CD4-positive, alpha-beta T cell treated with Interleukin-2 at 100 ng/mL for 4 hours (primary cell): ENCODE data around the gene RWDD1.
"Not testable (repeated sequence)": the region's sequence is repeated elsewhere in the genome, so short reads cannot be mapped to it uniquely, and the experiment has no call there.

Experiments used
- DNase-seq: peaks from one replicate; pipeline ENCODE4 v3.0.0-alpha.2; 2020; ENCODE audit warnings: low spot score

Gene RWDD1

GRCh38 chr6:116560130-116560529 lies 11.2 kb upstream of the RWDD1 start:
- DNase-seq = no peak

- peak; percentile 81 for DNase-seq
Measured at GRCh38 chr6:116561377-116562018, 9.8 kb upstream of the RWDD1 start.

GRCh38 chr6:116562019-116562403 lies 9.3 kb upstream of the RWDD1 start:
- DNase-seq = no peak

GRCh38 chr6:116562614-116563013 lies 8.7 kb upstream of the RWDD1 start:
- DNase-seq = no peak

GRCh38 chr6:116563830-116564229 lies 7.5 kb upstream of the RWDD1 start:
- no peak for DNase-seq

DNA sequence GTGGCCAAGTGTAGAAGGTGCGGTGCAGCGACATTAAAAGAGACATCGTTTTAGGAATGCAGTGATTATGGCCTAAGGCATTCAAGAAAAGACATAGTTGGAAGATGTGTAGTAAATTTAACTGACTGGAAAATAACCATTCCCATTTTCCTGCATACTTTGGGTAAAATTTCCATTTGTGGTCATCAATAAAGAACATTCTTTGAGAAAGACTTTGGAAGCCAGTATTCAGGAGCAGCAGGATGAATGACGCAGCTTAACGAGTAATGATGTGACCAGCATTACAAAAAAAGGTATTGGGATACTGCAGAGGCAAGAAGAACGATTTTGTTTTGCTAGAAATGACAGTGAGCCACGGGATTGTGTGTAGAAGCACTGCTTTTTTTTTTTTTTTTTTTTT lies 7.0 kb upstream of the RWDD1 start:
- DNase-seq = no peak

GRCh38 chr6:116564921-116565872 lies 6.1 kb upstream of the RWDD1 start:
- DNase-seq = no peak

- no peak for DNase-seq
Measured at GRCh38 chr6:116568111-116568510, 3.2 kb upstream of the RWDD1 start.

GRCh38 chr6:116568821-116569755 lies 2.2 kb upstream of the RWDD1 start:
- DNase-seq = no peak

DNA sequence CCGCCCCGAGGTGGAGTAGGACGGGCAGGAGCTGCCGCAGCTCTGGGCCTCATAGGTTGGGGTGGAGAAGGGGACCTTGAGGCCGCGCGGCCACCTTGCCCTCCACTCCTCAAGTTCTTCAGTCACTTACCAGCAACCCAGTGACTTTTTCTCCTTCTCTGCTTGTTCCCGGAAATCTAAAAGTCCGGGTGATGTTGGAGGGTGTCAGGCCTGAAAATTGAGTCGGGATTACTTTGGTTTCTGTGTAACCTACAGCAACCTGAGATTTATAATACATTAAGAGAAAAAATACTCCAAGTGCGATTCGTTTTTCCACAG lies 338 bp downstream of the RWDD1 start:
- DNase-seq = no peak

DNA sequence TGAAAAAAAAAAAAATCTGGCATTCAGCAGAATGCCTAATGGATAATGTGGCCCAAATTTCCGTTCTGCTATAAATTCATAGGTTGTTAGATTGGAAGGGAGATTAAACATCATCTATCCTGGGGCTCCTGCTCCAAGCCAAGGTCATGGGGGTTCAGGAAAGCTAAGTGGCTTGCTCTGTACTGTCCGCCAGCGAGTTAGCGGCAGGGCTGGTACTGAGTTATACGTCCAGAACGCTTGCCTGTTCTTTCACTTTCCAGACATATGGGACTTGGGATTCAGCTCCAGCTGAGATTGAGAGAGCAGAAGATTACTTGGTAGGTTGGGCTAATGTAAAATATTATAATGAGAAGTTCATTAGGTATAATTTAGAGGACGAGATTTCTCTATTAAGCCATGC lies 858 bp downstream of the RWDD1 start:
- DNase-seq = no peak

- DNase-seq = no peak
Measured at GRCh38 chr6:116575227-116575626, 3.9 kb downstream of the RWDD1 start.

DNA sequence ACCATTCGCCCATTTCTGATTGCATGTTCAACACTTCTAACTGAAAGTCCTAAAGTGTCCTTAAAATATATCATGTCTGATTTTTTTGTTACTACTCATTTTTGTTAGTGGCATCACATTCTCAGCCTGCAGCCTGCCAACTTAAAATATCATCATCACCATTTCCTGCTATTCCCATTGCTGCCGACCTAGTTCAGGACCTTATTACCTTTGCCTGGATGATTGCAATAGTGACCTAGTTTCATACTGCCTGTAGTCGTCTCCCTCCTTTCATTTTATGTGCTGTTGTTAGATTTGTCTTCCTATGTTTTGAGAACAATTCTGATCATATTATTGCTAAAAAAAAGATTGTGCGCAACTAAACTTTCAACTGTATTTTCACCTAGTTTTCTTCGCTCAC lies 6.2 kb downstream of the RWDD1 start:
- no peak for DNase-seq

DNA sequence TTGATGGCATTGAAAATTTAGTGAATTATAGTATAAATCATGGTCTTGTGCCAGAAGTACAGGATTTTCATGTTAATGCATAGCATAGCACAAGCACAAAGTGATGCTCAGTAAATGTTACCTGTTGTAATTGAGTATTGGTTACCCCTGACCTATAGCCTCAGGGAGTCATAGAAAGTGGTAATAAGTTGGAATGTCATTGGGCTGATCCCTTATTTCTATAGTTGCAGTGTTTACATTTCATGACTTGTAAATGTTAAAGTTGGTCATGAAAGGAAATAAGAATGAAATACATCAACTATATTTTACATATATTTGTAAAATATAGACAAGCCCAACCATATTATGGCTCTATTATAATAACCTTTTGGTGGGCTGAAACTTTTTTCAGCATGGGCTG lies 7.0 kb downstream of the RWDD1 start:
- no peak for DNase-seq

- DNase-seq = no peak
Measured at GRCh38 chr6:116579143-116579542, 7.8 kb downstream of the RWDD1 start.

DNA sequence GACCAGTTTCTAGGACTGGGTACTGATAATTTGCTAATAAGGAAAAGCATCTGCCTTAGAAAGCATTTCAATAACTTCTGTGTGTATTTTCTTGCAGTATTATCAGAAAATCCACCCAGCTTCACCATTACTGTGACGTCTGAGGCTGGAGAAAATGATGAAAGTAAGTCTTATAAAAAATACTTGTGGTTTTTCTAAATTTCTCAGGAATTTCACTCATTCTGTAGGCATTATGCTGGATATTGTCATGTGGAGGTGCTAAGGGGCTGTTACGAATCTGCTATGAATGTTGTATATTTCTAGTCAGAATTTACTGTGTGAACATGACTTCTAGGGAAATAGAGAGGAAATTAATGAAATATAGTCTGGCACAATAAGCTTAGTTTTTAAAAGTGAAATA lies 8.9 kb downstream of the RWDD1 start:
- DNase-seq = no peak

DNA sequence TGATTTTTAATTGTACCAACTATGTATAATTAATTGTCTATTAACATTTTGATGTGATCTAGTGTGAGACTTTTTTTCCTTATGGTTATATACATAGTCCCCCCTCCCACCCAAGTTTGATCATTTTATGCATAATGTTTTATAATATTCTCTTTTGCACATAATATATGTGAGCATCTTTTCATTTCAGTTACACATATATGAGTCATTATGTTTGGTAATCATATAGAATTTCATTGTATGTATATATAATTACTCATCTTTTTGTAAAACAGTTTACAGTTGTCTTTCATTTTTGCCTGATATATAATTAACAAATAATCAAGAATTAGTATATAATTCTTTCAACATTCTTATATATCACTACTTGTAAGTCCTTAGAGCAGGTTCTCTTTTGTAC lies 15.0 kb downstream of the RWDD1 start:
- DNase-seq = no peak

DNA sequence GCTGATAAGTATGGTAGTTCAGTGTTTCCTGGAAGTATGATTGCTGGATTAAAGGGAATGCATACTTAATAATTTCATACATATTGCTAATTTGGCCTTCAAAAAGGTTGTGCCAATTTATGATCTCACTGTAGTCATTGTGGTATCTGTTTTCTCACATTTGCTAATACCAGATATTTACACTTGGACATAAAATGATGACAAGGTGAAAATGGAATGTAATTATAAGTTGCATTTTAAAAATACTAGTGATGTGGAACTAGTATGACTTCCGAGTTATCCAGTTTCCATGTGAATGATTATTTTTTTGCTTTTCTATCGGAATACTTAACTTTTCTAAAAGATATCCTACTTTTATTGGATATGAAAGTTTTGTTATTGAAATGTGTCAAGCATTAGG lies 15.4 kb downstream of the RWDD1 start:
- DNase-seq = no peak

DNA sequence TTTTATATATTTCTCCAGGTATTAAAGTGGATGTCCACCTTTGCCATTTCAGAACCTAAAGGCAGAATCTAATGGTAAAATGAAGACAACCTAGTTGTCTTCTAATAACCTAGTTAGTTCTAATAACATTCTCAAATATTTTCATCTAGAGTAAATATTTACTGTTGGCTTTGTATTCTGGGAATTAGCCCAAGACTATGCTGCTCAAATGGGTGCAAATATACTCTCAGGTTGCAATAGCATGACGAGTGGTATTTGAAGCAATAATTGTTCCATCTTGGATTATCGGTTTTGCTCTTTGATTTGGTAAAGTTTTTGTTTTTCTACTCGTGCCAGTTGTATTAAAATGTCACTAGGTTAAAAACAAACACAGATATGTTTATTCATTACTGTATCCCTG lies 23.9 kb downstream of the RWDD1 start:
- DNase-seq = no peak

- no peak for DNase-seq
Measured at GRCh38 chr6:116596815-116597214, 25.5 kb downstream of the RWDD1 start.

DNA sequence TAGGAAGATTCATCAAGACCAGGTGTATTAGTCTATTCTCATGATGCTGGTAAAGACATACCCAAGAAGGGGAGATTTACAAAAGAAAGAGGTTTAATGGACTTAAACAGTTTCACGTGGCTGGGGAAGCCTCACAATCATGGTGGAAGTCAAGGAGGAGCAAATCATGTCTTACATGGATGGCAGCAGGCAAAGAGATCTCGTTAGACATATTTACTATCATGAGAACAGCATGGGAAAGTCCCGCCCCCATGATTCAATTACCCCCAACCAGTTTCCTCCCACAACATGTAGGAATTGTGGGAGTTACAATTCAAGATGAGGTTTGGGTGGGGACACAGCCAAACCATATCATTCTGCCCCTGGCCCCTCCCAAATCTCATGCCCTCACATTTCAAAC lies 32.6 kb downstream of the RWDD1 start:
- not testable (repeated sequence) for DNase-seq

DNA sequence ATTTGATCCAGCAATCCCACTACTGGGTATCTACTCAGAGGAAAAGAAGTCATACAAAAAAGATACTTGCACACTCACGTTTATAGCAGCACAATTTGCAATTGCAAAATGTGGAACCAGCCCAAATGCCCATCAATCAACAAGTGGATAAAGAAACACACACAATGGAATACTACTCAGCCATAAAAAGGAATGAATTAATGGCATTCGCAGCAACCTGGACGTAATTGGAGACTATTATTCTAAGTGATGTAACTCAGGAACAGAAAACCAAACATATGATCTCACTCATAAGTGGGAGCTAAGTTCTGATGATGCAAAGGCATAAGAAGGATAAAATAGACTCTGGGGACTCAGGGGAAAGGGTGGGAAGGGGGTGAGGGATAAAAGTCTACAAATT lies 33.6 kb downstream of the RWDD1 start:
- not testable (repeated sequence) for DNase-seq

DNA sequence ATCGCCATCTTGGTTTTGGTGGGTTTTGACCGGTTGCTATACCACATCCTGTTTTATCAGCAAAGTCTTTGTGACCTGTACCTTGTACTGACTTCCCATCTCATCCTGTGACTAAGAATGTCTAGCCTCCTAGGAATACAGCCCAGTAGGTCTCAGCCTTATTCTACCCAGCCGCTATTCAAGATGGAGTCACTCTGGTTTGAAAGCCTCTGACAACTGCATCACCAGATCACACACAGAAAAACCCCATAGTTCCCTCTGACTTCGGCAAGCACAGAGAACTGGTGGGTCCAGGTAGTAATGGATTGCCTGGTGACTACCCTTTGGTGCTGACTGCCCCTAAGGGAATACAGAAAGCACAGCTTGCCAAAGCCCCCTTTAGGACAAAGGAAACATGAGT lies 34.6 kb downstream of the RWDD1 start:
- no peak for DNase-seq
